IPS-18a (cell line): Measurements from ENCODE around the gene NECTIN4.

Experiments
- H3K27ac ChIP-seq: one replicate; pipeline ENCODE4 v1.5.1; 2013; ENCODE audit warnings: low read length
- H3K27me3 ChIP-seq: one replicate; pipeline ENCODE4 v1.6.1; 2013; ENCODE audit warnings: mild to moderate bottlenecking, low read length; ENCODE audit not compliant: control insufficient read depth, insufficient read depth
- H3K36me3 ChIP-seq: one replicate; pipeline ENCODE4 v1.6.1; 2013; ENCODE audit warnings: low read depth, low read length; ENCODE audit not compliant: control insufficient read depth
- H3K4me1 ChIP-seq: one replicate; pipeline ENCODE4 v1.6.1; 2013; ENCODE audit warnings: low read depth, low read length; ENCODE audit not compliant: control insufficient read depth
- H3K4me3 ChIP-seq: one replicate; pipeline ENCODE4 v1.5.1; 2013; ENCODE audit warnings: low read length
- H3K9ac ChIP-seq: one replicate; pipeline ENCODE4 v1.6.1; 2013; ENCODE audit warnings: mild to moderate bottlenecking, low read length, moderate library complexity
- H3K9me3 ChIP-seq: one replicate; pipeline ENCODE4 v1.6.1; 2013; ENCODE audit warnings: low read depth, low read length; ENCODE audit not compliant: control insufficient read depth

The NECTIN4 gene

DNA sequence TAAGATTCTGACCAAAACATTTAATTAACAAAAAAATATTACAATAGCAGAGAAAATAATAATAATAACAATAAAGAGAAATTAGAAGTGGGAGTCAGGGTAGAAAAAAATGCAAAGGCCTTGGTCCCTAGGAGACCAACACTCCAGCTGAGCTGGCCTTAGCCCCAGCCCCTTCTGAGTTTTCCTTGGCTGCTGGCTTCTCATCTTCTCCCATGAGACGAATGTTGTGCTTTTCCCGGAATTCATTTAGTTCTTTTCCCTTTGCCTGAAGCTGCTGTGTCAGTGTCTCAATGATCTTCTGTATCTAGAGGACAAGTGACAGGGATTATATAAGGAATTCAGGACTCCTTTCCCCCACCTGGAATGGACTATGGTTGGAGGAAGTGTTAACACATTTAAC lies 11.2 kb upstream of the NECTIN4 start:
- H3K36me3 ChIP-seq: peaks cover 15% of the 10 kb centered on the region
- H3K27me3 ChIP-seq: no peaks in the 10 kb centered on the region
- no peak overlapping the region for H3K27ac ChIP-seq
- H3K9me3 ChIP-seq: no peaks in the 10 kb centered on the region
- H3K4me3 ChIP-seq: no peak overlapping the region
- H3K9ac ChIP-seq: no peak overlapping the region
- no peaks in the 10 kb centered on the region for H3K4me1 ChIP-seq

DNA sequence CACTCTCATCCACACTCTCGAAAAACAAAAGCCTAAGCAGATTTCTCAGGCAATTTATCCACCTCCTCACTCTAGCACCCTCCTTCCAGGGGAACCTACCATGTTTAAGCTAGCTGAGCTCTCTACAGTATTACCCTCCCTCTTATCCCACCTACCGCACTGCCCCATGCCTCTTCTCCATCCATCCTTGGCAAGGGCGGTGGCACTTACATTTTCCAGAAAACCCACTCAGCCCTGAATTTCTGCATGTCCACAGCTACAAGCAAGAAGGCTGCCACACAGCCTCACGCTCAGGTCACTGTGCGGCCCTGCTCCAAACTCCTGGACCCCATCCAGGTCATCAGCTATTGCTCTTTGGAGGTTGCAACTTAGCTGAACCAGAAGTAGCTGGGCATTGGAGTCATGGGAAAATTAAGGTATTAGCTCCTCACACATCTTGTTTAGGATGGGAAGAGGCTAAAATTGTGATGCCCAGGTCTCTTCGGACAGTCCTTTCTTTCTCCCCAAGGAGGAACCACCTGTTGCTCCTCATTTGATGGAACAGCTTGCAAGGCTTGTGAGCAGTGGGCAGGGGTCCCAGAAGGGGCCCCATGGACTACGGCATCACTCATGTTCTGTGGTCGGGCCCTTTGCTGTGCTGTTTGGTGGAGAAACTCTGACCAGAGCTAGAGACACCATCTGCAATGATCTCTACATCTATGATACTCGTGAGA lies 9.9 kb upstream of the NECTIN4 start:
- Histone ChIP-seq H3K4me3 (peak overlapping the region; percentile 70), H3K4me1 (no peaks in the 10 kb centered on the region), H3K27me3 (no peaks in the 10 kb centered on the region), H3K36me3 (peaks cover 15% of the 10 kb centered on the region), H3K9ac (peak overlapping the region; percentile 72), H3K27ac (no peak overlapping the region), H3K9me3 (no peaks in the 10 kb centered on the region)

DNA sequence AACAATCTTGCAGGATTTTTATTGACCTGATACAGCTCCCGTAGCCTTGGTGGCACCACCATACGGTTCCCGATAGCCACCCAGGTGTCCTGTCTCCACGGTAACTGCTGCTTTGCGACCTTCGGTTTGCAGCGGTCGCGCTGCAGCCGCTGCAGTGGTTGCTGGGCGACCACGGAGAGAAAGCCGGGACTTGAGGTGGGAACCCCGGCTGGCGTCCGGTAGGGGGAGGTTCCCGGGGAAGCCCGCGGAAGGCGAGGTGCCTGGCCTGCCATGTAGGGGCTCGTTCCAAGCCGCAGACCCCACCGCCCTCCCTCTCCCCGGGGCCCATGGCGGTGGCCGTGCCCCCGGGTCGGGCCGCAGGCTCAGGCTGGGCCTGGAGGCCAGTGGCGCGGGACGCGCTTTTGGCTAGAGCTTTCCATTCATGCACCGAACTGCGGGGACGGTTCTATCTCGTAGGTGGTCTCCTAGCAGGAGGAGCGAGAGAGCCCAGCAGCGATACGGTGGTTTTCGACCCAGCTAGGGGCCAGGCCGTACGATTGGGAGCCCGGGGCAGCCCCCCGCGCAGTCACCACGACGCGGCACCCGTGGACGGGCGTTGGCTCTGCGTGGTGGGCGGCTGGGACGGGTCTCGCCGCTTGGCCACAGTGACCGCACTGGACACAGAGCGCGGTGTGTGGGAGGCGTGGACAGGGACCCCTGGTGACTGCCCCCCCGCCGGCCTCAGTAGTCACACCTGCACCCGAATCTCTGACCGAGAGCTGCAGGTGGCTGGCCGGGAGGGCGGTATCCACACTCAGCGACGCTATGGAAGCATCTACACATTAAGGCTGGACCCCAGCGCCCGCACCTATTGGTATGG lies 9.1 kb upstream of the NECTIN4 start, which contains the start of gene KLHDC9:
Gene KLHDC9, plus strand, starts transcription at position 152 of the 859 bp plus-strand sequence. Its CDS starts 175 bp downstream, at position 327.
- H3K9me3 ChIP-seq: no peaks in the 10 kb centered on the region
- H3K27ac ChIP-seq: no peak within 1 kb of the TSS
- H3K4me3 ChIP-seq: peak within 1 kb of the TSS; percentile 70
- H3K27me3 ChIP-seq: no peaks in the 10 kb centered on the region
- peaks cover 15% of the 10 kb centered on the region for H3K36me3 ChIP-seq
- H3K4me1 ChIP-seq: no peaks in the 10 kb centered on the region
- peak within 1 kb of the TSS; percentile 72 for H3K9ac ChIP-seq

GRCh38 chr1:161096530-161096929 lies 7.2 kb upstream of the NECTIN4 start:
- no peaks in the 10 kb centered on the region for H3K4me1 ChIP-seq
- no peak overlapping the region for H3K9ac ChIP-seq
- H3K27me3 ChIP-seq: no peaks in the 10 kb centered on the region
- no peak overlapping the region for H3K27ac ChIP-seq
- no peaks in the 10 kb centered on the region for H3K9me3 ChIP-seq
- peaks cover 8% of the 10 kb centered on the region for H3K36me3 ChIP-seq
- no peak overlapping the region for H3K4me3 ChIP-seq

DNA sequence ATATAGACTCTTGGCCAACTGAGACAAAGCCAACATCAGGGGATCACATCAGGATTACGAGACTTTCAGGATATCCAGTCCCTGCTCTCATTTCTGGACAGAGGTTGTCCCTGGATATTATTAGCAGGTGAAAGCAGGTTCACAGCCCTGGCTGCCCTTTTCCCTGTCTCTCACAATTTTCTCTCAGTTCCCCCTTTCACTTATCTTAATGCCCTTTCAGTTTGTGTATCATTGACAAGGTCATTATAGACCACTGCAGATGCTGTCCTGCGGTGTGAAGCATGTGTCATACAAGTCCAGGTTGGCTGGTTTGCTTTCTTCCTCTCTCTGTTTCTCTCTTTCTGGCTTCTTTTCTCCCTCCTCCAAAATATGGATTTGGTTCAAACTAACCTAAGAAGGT lies 6.7 kb upstream of the NECTIN4 start:
- Histone ChIP-seq H3K9me3 (no peaks in the 10 kb centered on the region), H3K27ac (no peak overlapping the region), H3K9ac (no peak overlapping the region), H3K27me3 (no peaks in the 10 kb centered on the region), H3K36me3 (peaks cover 4% of the 10 kb centered on the region), H3K4me1 (no peaks in the 10 kb centered on the region), H3K4me3 (no peak overlapping the region)

GRCh38 chr1:161095230-161095629 lies 5.9 kb upstream of the NECTIN4 start:
- H3K4me1 ChIP-seq: no peaks in the 10 kb centered on the region
- H3K27ac ChIP-seq: no peak overlapping the region
- H3K9ac ChIP-seq: no peak overlapping the region
- no peak overlapping the region for H3K4me3 ChIP-seq
- H3K27me3 ChIP-seq: no peaks in the 10 kb centered on the region
- H3K9me3 ChIP-seq: no peaks in the 10 kb centered on the region
- no peaks in the 10 kb centered on the region for H3K36me3 ChIP-seq

GRCh38 chr1:161094481-161094880 lies 5.1 kb upstream of the NECTIN4 start:
- Histone ChIP-seq H3K4me3 (no peak overlapping the region), H3K9me3 (no peaks in the 10 kb centered on the region), H3K27me3 (no peaks in the 10 kb centered on the region), H3K27ac (no peak overlapping the region), H3K36me3 (no peaks in the 10 kb centered on the region), H3K9ac (no peak overlapping the region), H3K4me1 (no peaks in the 10 kb centered on the region)

DNA sequence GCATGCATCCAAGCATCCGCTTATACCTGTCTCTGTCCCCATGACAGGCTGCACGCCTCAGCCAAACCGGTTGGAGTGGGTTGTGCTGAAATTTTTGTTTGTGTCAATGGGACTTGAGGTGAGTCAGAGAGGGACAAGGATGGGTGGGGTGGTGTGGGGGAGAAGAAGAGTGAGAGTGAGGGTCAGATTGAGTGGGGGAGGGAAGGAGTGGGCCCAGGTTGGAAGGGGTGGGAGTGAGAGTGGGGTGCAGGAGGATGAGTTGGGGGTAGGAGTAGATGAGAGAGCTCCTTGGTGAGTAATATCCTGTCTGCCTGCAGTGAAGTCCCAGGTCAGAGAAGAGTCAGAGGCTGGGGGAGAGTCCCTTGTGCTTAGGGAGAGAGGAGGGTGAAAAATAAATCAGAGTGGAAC lies 3.3 kb upstream of the NECTIN4 start:
- Histone ChIP-seq H3K27ac (no peak overlapping the region), H3K36me3 (no peaks in the 10 kb centered on the region), H3K9me3 (no peaks in the 10 kb centered on the region), H3K4me3 (no peak overlapping the region), H3K27me3 (no peaks in the 10 kb centered on the region), H3K4me1 (no peaks in the 10 kb centered on the region), H3K9ac (no peak overlapping the region)

DNA sequence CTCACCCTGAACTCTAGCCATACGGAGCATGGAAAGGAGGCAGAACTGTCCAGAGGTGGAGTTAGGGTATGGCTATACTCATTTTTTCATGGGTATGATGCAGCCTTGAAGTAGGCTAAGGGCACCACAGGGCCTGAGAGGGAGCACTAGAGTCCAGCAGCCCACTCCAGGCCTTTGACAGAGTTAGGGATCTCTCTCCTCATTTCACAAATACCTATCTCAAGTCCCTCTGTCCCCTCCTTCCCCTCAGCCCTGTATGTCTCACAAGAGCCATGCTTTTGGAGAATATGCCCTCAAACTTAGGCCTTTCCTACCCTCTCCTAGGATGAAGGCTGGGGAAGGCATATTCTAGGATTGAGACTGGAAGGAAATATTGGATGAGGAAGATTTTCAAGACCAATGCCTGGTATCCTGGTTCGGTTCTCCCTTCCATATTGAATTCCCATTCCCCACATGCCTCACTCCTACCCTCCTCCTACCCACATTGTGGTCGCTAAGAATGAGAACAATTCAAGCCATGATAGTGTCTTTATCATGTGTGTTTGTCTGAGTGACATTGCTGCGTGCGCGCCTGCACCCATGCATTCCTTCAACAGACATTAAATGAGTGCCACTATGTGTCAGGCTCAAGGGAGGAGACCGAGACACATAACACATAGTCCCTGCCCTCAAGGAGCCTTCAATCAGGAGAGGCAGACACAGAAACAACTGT lies 2.6 kb upstream of the NECTIN4 start:
- Histone ChIP-seq H3K36me3 (no peaks in the 10 kb centered on the region), H3K9ac (no peak overlapping the region), H3K9me3 (no peaks in the 10 kb centered on the region), H3K4me3 (no peak overlapping the region), H3K4me1 (no peaks in the 10 kb centered on the region), H3K27ac (no peak overlapping the region), H3K27me3 (no peaks in the 10 kb centered on the region)

- Histone ChIP-seq H3K27me3 (no peaks in the 10 kb centered on the region), H3K36me3 (no peaks in the 10 kb centered on the region), H3K9me3 (no peaks in the 10 kb centered on the region), H3K9ac (no peak overlapping the region), H3K27ac (no peak overlapping the region), H3K4me1 (no peaks in the 10 kb centered on the region), H3K4me3 (no peak overlapping the region)
Observed at GRCh38 chr1:161091093-161091492, 1.7 kb upstream of the NECTIN4 start.

GRCh38 chr1:161090617-161091016 lies 1.3 kb upstream of the NECTIN4 start:
- Histone ChIP-seq H3K27me3 (no peaks in the 10 kb centered on the region), H3K4me3 (no peak overlapping the region), H3K36me3 (no peaks in the 10 kb centered on the region), H3K9ac (no peak overlapping the region), H3K4me1 (no peaks in the 10 kb centered on the region), H3K9me3 (no peaks in the 10 kb centered on the region), H3K27ac (no peak overlapping the region)
